ENCODE results near the gene CYP2A6. TPM values are rescaled to one million over a fixed set of nuclear protein-coding genes. Genes with fewer than 3 reads are reported as not detected.

The CYP2A6 gene
- total RNA-seq, 1 donor from 2014 or later = not detected

GRCh38 chr19:40804783-40805242 lies 45.4 kb downstream of the CYP2A6 start:
- Mint-ChIP-seq H3K36me3 (ENCODE audit: low read depth) (peaks cover 82% of the 10 kb centered on the region), H3K27me3 (no peaks in the 10 kb centered on the region), H3K27ac (peak overlapping the region; percentile 92), H3K4me1 (peaks cover 89% of the 10 kb centered on the region), H3K9me3 (no peaks in the 10 kb centered on the region), H3K4me3 (peak overlapping the region; percentile 15)
- no peak for DNase-seq
- TF ChIP-seq CTCF (IDR thresholded peaks at IDR 0.05) = no peak
- intact Hi-C loops (cut with micrococcal nuclease) = no loop called here
- ATAC-seq (ENCODE audit: low read depth) = no peak
- POLR2A ChIA-PET = interaction anchor here (0.6 to 4.6 kb wide), 4 partner anchors 27 to 88 kb away, joined by 3 to 50 read pairs (median 7); partner anchors contain the start of genes ACTMAP, COQ8B, ITPKC and RAB4B
- CTCF ChIA-PET = interaction anchor here (1.3 to 4.2 kb wide), 5 partner anchors 14 to 141 kb away, joined by 3 to 25 read pairs (median 5); partner anchors contain the start of genes COQ8B and RAB4B

GRCh38 chr19:40803857-40804782 lies 46.1 kb downstream of the CYP2A6 start:
- H3K4me3 Mint-ChIP-seq = peak overlapping the region; percentile 72
- DNase-seq (peak; percentile 46), ATAC-seq (ENCODE audit: low read depth) (peak; percentile 70)
- peaks cover 87% of the 10 kb centered on the region for H3K4me1 Mint-ChIP-seq
- no peaks in the 10 kb centered on the region for H3K27me3 Mint-ChIP-seq
- H3K9me3 Mint-ChIP-seq = no peaks in the 10 kb centered on the region
- CTCF ChIA-PET = interaction anchor here (1.0 to 4.2 kb wide), 2 partner anchors 27 to 141 kb away, joined by 3 to 25 read pairs; partner anchors contain the start of gene RAB4B
- intact Hi-C loops (cut with micrococcal nuclease) = no loop called here
- TF ChIP-seq CTCF (IDR thresholded peaks at IDR 0.05) = no peak
- H3K36me3 Mint-ChIP-seq (ENCODE audit: low read depth) = peaks cover 79% of the 10 kb centered on the region
- POLR2A ChIA-PET = interaction anchor here (0.6 to 9.6 kb wide), 8 partner anchors 8 to 451 kb away, joined by 3 to 287 read pairs (median 6); partner anchors contain the start of genes ACTMAP, COQ8B, ITPKC and MIA
- H3K27ac Mint-ChIP-seq = peak overlapping the region; percentile 92

- Mint-ChIP-seq H3K4me1 (peaks cover 87% of the 10 kb centered on the region), H3K27ac (peak overlapping the region; percentile 92), H3K4me3 (peak overlapping the region; percentile 72), H3K9me3 (no peaks in the 10 kb centered on the region), H3K36me3 (ENCODE audit: low read depth) (peaks cover 75% of the 10 kb centered on the region), H3K27me3 (no peaks in the 10 kb centered on the region)
- CTCF ChIA-PET = interaction anchor here (1.0 kb wide), 1 partner anchor 26 kb away, joined by 3 read pairs; the partner anchor contains the start of gene RAB4B
- no peak for TF ChIP-seq CTCF (IDR thresholded peaks at IDR 0.05)
- ATAC-seq (ENCODE audit: low read depth) (no peak), DNase-seq (no peak)
- intact Hi-C loops (cut with micrococcal nuclease) = no loop called here
- POLR2A ChIA-PET = interaction anchor here (0.8 to 9.6 kb wide), 6 partner anchors 9 to 112 kb away, joined by 3 to 287 read pairs (median 6); partner anchors contain the start of genes ACTMAP, MIA, NUMBL and RAB4B
These were observed 46.9 kb downstream of the CYP2A6 start for GRCh38 chr19:40803170-40803856.

DNA sequence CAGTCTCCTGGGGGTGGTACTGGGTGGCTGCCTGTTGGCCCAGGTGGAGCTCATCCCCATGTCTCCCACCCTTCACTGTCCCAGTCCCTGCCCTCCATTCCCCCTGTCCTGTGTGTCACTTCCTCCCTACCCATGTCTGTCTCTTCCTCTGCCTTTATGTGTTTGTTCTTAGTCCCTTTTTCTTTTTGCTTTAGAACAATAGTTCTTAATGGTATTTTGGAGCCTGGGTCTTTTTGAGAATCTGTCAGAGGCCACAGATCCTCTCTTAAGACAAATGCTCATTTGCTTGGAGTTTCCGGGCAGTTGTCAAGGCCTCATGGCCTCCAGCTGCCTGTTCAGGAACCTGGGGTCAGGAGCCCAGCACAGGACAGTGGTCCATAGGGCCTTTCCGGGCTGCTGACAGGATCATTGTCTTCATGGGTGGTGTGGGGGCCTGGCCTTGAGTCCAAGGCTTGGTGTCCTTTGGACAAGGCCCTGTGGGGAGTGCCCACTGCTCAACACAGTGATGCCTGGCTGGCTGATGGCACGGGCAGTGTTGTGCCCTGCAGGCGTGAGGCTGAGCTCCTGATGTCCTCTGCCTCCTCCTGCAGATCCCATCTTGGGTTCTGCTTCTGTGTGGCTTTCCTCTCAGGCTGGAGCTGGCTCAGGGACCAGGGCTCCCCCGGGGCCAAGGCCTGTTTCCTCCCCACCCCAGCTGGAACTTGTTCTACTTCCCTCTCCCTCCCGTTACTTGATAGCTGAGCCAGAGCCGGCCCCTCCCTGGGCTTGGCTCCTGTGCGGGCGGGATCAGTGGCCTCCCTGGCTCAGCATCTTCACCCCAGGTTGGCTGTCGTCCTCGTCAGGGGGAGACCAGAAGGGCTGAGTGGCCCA lies 47.7 kb downstream of the CYP2A6 start:
- Mint-ChIP-seq H3K9me3 (no peaks in the 10 kb centered on the region), H3K36me3 (ENCODE audit: low read depth) (peaks cover 72% of the 10 kb centered on the region), H3K4me3 (peak overlapping the region; percentile 72), H3K27ac (peak overlapping the region; percentile 92), H3K27me3 (no peaks in the 10 kb centered on the region), H3K4me1 (peaks cover 90% of the 10 kb centered on the region)
- ChIA-PET CTCF (interaction anchor here (1.0 kb wide), 1 partner anchor 25 kb away, joined by 3 read pairs; the partner anchor contains the start of gene RAB4B), POLR2A (interaction anchor here (0.6 to 9.6 kb wide), 7 partner anchors 9 to 112 kb away, joined by 3 to 287 read pairs (median 6); partner anchors contain the start of genes ACTMAP, MIA, NUMBL and RAB4B)
- no peak for ATAC-seq (ENCODE audit: low read depth)
- no peak for DNase-seq
- intact Hi-C loops (cut with micrococcal nuclease) = no loop called here
- TF ChIP-seq CTCF (IDR thresholded peaks at IDR 0.05) = no peak
